Measurements from ENCODE around the gene SERPINE1. TPM values are rescaled to one million over a fixed set of nuclear protein-coding genes. Genes with fewer than 3 reads are reported as not detected.
"Not testable (repeated sequence)": the region's sequence is repeated elsewhere in the genome, so short reads cannot be mapped to it uniquely, and the experiment has no call there.

SERPINE1 gene
- total RNA-seq, 1 experiment from 2014 or later = 12.8 TPM

DNA sequence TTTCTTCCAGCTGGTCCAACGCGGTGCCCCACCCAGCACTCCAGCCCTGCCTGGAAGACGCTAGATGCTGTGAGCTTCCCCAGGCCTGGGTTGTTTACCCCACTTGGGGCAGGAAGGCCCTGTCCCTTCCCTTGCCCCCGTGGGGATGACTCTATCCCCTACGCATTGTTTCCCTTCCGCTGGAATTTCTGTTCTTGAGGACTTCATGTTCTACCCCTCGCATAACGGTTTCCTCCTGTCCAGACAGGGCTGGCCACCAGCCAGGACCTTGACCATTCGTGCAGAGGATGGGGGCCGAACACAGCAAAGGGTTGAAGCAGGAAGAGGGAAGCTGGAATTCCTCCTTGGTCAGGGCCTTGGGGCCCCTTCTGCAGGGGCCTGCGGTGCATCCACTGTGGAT is 14.7 kb upstream of the SERPINE1 start:
- Histone ChIP-seq H3K27ac (ENCODE audit: low read depth, low read length) (no peak overlapping the region), H3K27me3 (ENCODE audit: insufficient read depth, low read length) (no peaks in the 10 kb centered on the region), H3K36me3 (ENCODE audit: control insufficient read depth in 1 of 2, insufficient read depth in 2 of 2, low read length in 2 of 2) (no peaks in the 10 kb centered on the region), H2AFZ (ENCODE audit: low read depth, low read length, poor library complexity, severe bottlenecking) (no peak overlapping the region), H3K79me2 (ENCODE audit: insufficient read depth, low read length) (no peaks in the 10 kb centered on the region), H3K4me2 (ENCODE audit: low read length) (no peak overlapping the region), H3K4me3 (replicated peaks in 1 of 2; ENCODE audit: low read depth in 1 of 2, low read length in 2 of 2) (no peak overlapping the region), H3K9me3 (ENCODE audit: control insufficient read depth in 1 of 2, insufficient read depth in 1 of 2, low read depth in 1 of 2, low read length in 2 of 2) (no peaks in the 10 kb centered on the region), H3K4me1 (ENCODE audit: control insufficient read depth in 1 of 2, insufficient read depth in 2 of 2, low read length in 2 of 2) (peaks cover 3 to 37% of the 10 kb centered on the region in 2 experiments), H3K9me2 (ENCODE audit: insufficient read depth) (no peaks in the 10 kb centered on the region), H4K20me1 (ENCODE audit: insufficient read depth) (no peaks in the 10 kb centered on the region), H3K9ac (ENCODE audit: low read length) (no peak overlapping the region)
- ChIA-PET RAD21 (ENCODE audit: low non-redundant PET in 1 of 2, low total read pairs in 2 of 2, uncharacterized antibody in 2 of 2, unreplicated experiment in 2 of 2) (no interaction called here), POLR2A (interaction anchor here (0.8 kb wide), 1 partner anchor 15 kb away, joined by 3 read pairs; the partner anchor contains the start of gene SERPINE1), CTCF (no interaction called here)
- intact Hi-C loops (cut with micrococcal nuclease) = no loop called here
- no TSS peak for BruUV-seq (replicated peaks)
- ATAC-seq (no peak), DNase-seq (ENCODE audit: low read depth, low spot score) (no peak)
- TF ChIP-seq CBX3 (IDR thresholded peaks at IDR 0.05; ENCODE audit: low read depth) = no peak

DNA sequence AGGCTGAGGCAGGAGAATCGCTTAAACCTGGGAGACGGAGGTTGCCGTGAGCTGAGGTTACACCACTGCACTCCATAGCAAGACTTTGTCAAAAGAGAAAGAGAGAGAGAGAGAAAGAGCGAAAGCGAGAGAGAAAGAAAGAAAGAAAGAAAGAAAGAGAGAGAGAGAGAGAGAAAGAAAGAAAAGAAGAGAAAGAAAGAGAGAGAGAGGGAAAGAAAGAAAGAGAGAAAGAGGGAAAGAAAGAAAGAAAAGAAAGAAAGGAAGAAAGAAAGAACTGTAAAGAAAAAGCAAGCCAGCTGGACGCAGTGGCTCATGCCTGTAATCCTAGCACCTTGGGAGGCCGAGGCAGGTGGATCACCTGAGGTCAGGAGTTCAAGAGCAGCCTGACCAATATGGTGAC is 13.8 kb upstream of the SERPINE1 start:
- H3K9me3 ChIP-seq (ENCODE audit: control insufficient read depth in 1 of 2, insufficient read depth in 1 of 2, low read depth in 1 of 2, low read length in 2 of 2); H3K79me2 ChIP-seq (ENCODE audit: insufficient read depth, low read length); H3K9ac ChIP-seq (ENCODE audit: low read length); BruUV-seq (replicated peaks); H3K9me2 ChIP-seq (ENCODE audit: insufficient read depth); H3K36me3 ChIP-seq (ENCODE audit: control insufficient read depth in 1 of 2, insufficient read depth in 2 of 2, low read length in 2 of 2); H3K27me3 ChIP-seq (ENCODE audit: insufficient read depth, low read length); intact Hi-C loops (cut with micrococcal nuclease); H4K20me1 ChIP-seq (ENCODE audit: insufficient read depth); ATAC-seq; H3K27ac ChIP-seq (ENCODE audit: low read depth, low read length); RAD21 ChIA-PET (ENCODE audit: low non-redundant PET in 1 of 2, low total read pairs in 2 of 2, uncharacterized antibody in 2 of 2, unreplicated experiment in 2 of 2); H3K4me3 ChIP-seq (replicated peaks in 1 of 2; ENCODE audit: low read depth in 1 of 2, low read length in 2 of 2); H2AFZ ChIP-seq (ENCODE audit: low read depth, low read length, poor library complexity, severe bottlenecking); DNase-seq (ENCODE audit: low read depth, low spot score); H3K4me2 ChIP-seq (ENCODE audit: low read length): not testable (repeated sequence)
- H3K4me1 ChIP-seq (ENCODE audit: control insufficient read depth in 1 of 2, insufficient read depth in 2 of 2, low read length in 2 of 2) = peaks cover 11 to 46% of the 10 kb centered on the region in 2 experiments
- CTCF ChIA-PET = interaction anchor here (0.7 to 1.1 kb wide), 2 partner anchors 12 to 147 kb away, joined by 3 read pairs; no protein-coding TSS in a partner anchor
- POLR2A ChIA-PET = interaction anchor here (1.8 kb wide), 1 partner anchor 13 kb away, joined by 5 read pairs; no protein-coding TSS in a partner anchor

DNA sequence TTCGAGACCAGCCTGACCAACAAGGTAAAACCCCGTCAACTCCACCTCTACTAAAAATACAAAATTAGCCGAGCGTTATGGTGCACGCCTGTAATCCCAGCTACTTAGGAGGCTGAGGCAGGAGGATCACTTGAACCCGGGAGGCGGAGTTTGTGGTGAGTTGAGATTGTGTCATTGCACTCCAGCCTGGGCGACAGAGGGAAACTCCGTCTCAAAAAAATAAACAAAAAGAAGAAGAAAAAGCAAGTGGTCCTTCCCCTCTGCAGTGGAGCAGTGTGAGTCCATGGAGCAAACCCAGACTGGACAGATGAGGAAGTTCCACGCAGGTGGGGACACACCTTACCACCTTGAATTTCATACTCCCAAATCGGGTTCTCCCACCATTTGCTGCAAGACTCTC is 13.1 kb upstream of the SERPINE1 start:
- BruUV-seq (replicated peaks) = no TSS peak
- no peak overlapping the region for H3K9ac ChIP-seq (ENCODE audit: low read length)
- no peaks in the 10 kb centered on the region for H3K9me2 ChIP-seq (ENCODE audit: insufficient read depth)
- H3K9me3 ChIP-seq (ENCODE audit: control insufficient read depth in 1 of 2, insufficient read depth in 1 of 2, low read depth in 1 of 2, low read length in 2 of 2) = no peaks in the 10 kb centered on the region
- H3K4me3 ChIP-seq (replicated peaks in 1 of 2; ENCODE audit: low read depth in 1 of 2, low read length in 2 of 2) = no peak overlapping the region
- H3K27me3 ChIP-seq (ENCODE audit: insufficient read depth, low read length) = no peaks in the 10 kb centered on the region
- intact Hi-C loops (cut with micrococcal nuclease) = no loop called here
- CTCF ChIA-PET = interaction anchor here (0.7 to 1.1 kb wide), 2 partner anchors 13 to 148 kb away, joined by 3 read pairs; no protein-coding TSS in a partner anchor
- H3K27ac ChIP-seq (ENCODE audit: low read depth, low read length) = no peak overlapping the region
- ATAC-seq (no peak), DNase-seq (ENCODE audit: low read depth, low spot score) (no peak)
- peaks cover 17 to 47% of the 10 kb centered on the region in 2 experiments for H3K4me1 ChIP-seq (ENCODE audit: control insufficient read depth in 1 of 2, insufficient read depth in 2 of 2, low read length in 2 of 2)
- no peak overlapping the region for H3K4me2 ChIP-seq (ENCODE audit: low read length)
- no peak overlapping the region for H2AFZ ChIP-seq (ENCODE audit: low read depth, low read length, poor library complexity, severe bottlenecking)
- no peaks in the 10 kb centered on the region for H4K20me1 ChIP-seq (ENCODE audit: insufficient read depth)
- POLR2A ChIA-PET = interaction anchor here (1.3 to 1.8 kb wide), 2 partner anchors 13 kb away, joined by 3 to 5 read pairs; partner anchors contain the start of gene SERPINE1
- RAD21 ChIA-PET (ENCODE audit: low non-redundant PET in 1 of 2, low total read pairs in 2 of 2, uncharacterized antibody in 2 of 2, unreplicated experiment in 2 of 2) = no interaction called here
- H3K79me2 ChIP-seq (ENCODE audit: insufficient read depth, low read length) = no peaks in the 10 kb centered on the region
- H3K36me3 ChIP-seq (ENCODE audit: control insufficient read depth in 1 of 2, insufficient read depth in 2 of 2, low read length in 2 of 2) = no peaks in the 10 kb centered on the region
- TF ChIP-seq, protein P1, sequence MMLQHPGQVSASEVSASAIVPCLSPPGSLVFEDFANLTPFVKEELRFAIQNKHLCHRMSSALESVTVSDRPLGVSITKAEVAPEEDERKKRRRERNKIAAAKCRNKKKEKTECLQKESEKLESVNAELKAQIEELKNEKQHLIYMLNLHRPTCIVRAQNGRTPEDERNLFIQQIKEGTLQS (IDR thresholded peaks at IDR 0.05) = no peak
- TF ChIP-seq SP1 (IDR thresholded peaks at IDR 0.05; ENCODE audit: low read depth) (no peak), FOSL1 (IDR thresholded peaks at IDR 0.05; ENCODE audit: low read depth) (no peak), ELF1 (IDR thresholded peaks at IDR 0.05; ENCODE audit: borderline replicate concordance, low read depth) (no peak), SRF (IDR thresholded peaks at IDR 0.05; ENCODE audit: low read depth) (no peak), ZNF274 (IDR thresholded peaks at IDR 0.05; ENCODE audit: low read depth, low read length) (no peak), EGR1 (IDR thresholded peaks at IDR 0.05; ENCODE audit: low read depth) (no peak), EZH2 (IDR thresholded peaks at IDR 0.05) (no peak), JUND (IDR thresholded peaks at IDR 0.05) (no peak), POLR2AphosphoS5 (IDR thresholded peaks at IDR 0.05; ENCODE audit: low read depth, low read length) (no peak)
- TF ChIP-seq, protein P2, sequence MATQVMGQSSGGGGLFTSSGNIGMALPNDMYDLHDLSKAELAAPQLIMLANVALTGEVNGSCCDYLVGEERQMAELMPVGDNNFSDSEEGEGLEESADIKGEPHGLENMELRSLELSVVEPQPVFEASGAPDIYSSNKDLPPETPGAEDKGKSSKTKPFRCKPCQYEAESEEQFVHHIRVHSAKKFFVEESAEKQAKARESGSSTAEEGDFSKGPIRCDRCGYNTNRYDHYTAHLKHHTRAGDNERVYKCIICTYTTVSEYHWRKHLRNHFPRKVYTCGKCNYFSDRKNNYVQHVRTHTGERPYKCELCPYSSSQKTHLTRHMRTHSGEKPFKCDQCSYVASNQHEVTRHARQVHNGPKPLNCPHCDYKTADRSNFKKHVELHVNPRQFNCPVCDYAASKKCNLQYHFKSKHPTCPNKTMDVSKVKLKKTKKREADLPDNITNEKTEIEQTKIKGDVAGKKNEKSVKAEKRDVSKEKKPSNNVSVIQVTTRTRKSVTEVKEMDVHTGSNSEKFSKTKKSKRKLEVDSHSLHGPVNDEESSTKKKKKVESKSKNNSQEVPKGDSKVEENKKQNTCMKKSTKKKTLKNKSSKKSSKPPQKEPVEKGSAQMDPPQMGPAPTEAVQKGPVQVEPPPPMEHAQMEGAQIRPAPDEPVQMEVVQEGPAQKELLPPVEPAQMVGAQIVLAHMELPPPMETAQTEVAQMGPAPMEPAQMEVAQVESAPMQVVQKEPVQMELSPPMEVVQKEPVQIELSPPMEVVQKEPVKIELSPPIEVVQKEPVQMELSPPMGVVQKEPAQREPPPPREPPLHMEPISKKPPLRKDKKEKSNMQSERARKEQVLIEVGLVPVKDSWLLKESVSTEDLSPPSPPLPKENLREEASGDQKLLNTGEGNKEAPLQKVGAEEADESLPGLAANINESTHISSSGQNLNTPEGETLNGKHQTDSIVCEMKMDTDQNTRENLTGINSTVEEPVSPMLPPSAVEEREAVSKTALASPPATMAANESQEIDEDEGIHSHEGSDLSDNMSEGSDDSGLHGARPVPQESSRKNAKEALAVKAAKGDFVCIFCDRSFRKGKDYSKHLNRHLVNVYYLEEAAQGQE (IDR thresholded peaks at IDR 0.05; ENCODE audit: low read depth) = no peak
